HAP-1 (cell line): Measurements from ENCODE around the gene VAV2.
A peak's percentile ranks its signal among the peaks of the same experiment; 100 is the strongest.

Experiments
- DNase-seq, 2 experiments: peaks; one replicate each; pipeline ENCODE4 v3.0.0-alpha.2; 2016 to 2020; ENCODE audit warnings: low spot score in 2 of 2
- H3K27me3 ChIP-seq: fragments of 250-450 bp; sonication (Bioruptor Pico); 2 replicates; pipeline ENCODE4 v1.5.1; 2020; ENCODE audit warnings: low read depth, mild to moderate bottlenecking, moderate library complexity
- H3K36me3 ChIP-seq: fragments of 250-450 bp; sonication (Bioruptor Pico); replicated peaks from 2 replicates; pipeline ENCODE4 v1.5.1; 2020; ENCODE audit warnings: mild to moderate bottlenecking
- H3K4me1 ChIP-seq: fragments of 250-450 bp; sonication (Bioruptor Pico); 2 replicates; pipeline ENCODE4 v1.5.1; 2020; ENCODE audit warnings: mild to moderate bottlenecking
- H3K4me3 ChIP-seq: fragments of 250-450 bp; sonication (Bioruptor Pico); 2 replicates; pipeline ENCODE4 v1.5.1; 2020; ENCODE audit warnings: mild to moderate bottlenecking, moderate library complexity
- H3K9me3 ChIP-seq: fragments of 250-450 bp; sonication (Bioruptor Pico); 2 replicates; pipeline ENCODE4 v1.5.1; 2020; ENCODE audit warnings: mild to moderate bottlenecking, moderate library complexity
- in situ Hi-C: fragments of 300-500 bp; cut with MboI; formaldehyde crosslinking; loops from 3 replicates; pipeline ENCODE4 v1.14.3; 2020; ENCODE audit warnings: low sequenced_read_pairs, inconsistent platforms, mixed read lengths

VAV2 gene

DNA sequence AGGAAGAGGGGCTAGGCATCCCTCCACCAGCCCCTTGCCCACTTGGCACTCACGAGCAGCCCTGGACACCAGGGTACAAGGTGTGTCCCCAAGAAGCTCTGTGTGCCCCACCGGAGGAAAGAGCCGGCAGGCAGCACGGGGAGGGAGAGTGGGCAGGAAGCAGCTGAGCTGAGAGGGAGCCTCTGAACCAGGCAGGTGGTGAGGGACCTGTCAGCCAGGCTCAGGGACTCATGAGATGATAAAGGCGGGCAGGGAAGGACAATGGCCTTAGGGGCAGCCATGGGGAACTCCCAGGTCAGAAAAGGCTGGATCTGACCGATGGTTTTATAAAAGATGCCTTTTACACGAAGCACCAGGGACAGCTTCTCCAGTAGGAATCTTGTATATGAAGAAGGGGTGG is 112.0 kb downstream of the VAV2 start:
- Histone ChIP-seq H3K27me3 (no peaks in the 10 kb centered on the region), H3K9me3 (no peaks in the 10 kb centered on the region), H3K36me3 (no peaks in the 10 kb centered on the region), H3K4me3 (no peak overlapping the region), H3K4me1 (no peaks in the 10 kb centered on the region)
- in situ Hi-C loops = no loop called here
- no peak for DNase-seq

DNA sequence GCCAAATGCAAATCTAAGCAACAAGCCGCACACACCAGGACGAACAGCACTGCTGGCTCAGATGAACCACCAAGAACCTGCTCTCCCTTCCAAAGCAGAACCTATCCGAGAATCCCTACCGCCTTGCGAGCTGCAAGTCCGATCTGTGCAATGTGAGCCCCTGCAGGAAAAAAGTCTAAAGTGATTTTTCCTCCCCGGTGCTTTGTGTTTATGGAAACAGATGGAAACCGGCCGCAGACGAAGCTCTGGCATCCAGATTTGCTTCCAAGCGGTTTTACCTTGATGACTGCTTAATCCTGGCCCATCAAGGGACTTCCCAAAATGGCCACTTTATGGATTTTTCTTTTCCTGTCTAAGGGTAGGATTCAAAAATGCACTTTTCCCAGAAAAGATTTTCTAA is 112.5 kb downstream of the VAV2 start:
- no peaks in the 10 kb centered on the region for H3K36me3 ChIP-seq
- H3K4me3 ChIP-seq = no peak overlapping the region
- in situ Hi-C loops = no loop called here
- H3K27me3 ChIP-seq = no peaks in the 10 kb centered on the region
- H3K9me3 ChIP-seq = no peaks in the 10 kb centered on the region
- H3K4me1 ChIP-seq = no peaks in the 10 kb centered on the region
- no peak for DNase-seq

- Histone ChIP-seq H3K4me3 (no peak overlapping the region), H3K9me3 (no peaks in the 10 kb centered on the region), H3K27me3 (no peaks in the 10 kb centered on the region), H3K36me3 (no peaks in the 10 kb centered on the region), H3K4me1 (no peaks in the 10 kb centered on the region)
- in situ Hi-C loops = no loop called here
- no peak for DNase-seq
These were observed 113.7 kb downstream of the VAV2 start for GRCh38 chr9:133878402-133878801.

DNA sequence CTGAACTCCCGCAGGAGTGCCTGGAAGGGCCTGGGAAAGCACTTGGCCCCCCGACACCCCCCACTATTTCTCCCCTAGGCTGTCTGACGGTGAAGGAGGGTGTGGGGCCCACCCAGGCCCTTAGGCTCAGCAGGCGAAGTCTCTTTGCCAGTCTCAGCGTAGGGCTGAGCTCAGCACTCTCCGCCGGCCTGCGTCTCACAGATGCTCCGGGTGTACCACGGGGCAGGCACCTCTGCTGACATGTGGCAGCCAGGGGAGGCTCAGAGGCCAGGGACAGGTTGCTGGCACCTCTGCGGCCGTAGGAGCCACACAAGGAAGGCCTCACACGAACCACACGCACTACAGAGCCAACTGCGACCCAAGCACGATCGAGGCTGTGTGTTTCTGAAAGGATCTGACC is 114.2 kb downstream of the VAV2 start:
- no peaks in the 10 kb centered on the region for H3K4me1 ChIP-seq

DNA sequence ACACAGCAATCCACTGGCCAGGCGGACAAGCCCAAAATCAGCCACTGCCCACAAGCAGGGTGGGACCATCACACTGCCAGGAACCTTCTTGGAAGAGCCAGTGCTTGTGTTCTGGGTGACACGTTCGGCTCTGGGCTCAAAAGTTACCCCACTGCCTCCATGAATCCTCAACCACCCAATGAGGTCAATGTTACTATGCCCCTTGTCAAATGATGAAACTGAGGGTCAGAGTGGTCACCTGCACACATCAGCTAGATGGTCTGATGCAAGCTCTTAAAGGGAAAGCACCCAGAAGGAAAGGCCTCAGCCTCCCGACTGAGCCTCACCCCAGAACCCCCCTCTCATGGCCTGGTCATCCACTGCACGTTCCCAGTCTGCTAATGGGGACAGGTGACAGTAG is 114.8 kb downstream of the VAV2 start:
- Histone ChIP-seq H3K9me3 (no peaks in the 10 kb centered on the region), H3K4me3 (no peak overlapping the region), H3K36me3 (no peaks in the 10 kb centered on the region), H3K27me3 (no peaks in the 10 kb centered on the region), H3K4me1 (no peaks in the 10 kb centered on the region)
- DNase-seq = no peak
- in situ Hi-C loops = no loop called here

More for the DNA sequence above, 114.2 kb downstream of the VAV2 start:
- Histone ChIP-seq H3K36me3 (no peaks in the 10 kb centered on the region), H3K27me3 (no peaks in the 10 kb centered on the region), H3K9me3 (no peaks in the 10 kb centered on the region), H3K4me3 (no peak overlapping the region)
- in situ Hi-C loops = no loop called here
- DNase-seq = no peak

DNA sequence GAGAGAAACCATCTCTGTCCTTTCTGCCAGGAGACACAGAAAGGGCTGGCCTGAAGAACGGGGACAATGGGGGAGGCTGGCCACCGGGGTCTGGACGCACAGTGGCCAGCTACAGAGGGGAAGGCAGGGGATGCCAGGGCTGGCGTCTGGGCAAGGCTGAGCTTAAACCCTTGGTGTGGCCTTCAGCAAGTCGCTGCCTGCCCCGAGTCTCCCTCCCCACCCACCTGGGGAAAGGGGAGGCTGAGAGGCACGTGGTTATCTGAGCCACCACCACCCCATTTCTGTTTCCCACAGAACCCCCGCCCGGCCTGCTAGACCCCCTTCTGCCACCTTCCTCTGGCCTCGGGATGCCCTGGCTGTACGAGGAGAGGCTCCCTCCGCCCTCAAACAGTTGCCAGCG is 115.3 kb downstream of the VAV2 start:
- H3K9me3 ChIP-seq = no peaks in the 10 kb centered on the region
- no peaks in the 10 kb centered on the region for H3K4me1 ChIP-seq
- in situ Hi-C loops = no loop called here
- H3K36me3 ChIP-seq = no peaks in the 10 kb centered on the region
- no peaks in the 10 kb centered on the region for H3K27me3 ChIP-seq
- H3K4me3 ChIP-seq = no peak overlapping the region
- DNase-seq = no peak

- H3K27me3 ChIP-seq = no peaks in the 10 kb centered on the region
- in situ Hi-C loops = no loop called here
- H3K4me3 ChIP-seq = no peak overlapping the region
- no peaks in the 10 kb centered on the region for H3K36me3 ChIP-seq
- no peaks in the 10 kb centered on the region for H3K9me3 ChIP-seq
- peak in 1 of 2 experiments; percentile 74 for DNase-seq
- no peaks in the 10 kb centered on the region for H3K4me1 ChIP-seq
These were observed 116.0 kb downstream of the VAV2 start for GRCh38 chr9:133876144-133876543.

- DNase-seq = no peak
- in situ Hi-C loops = no loop called here
- H3K4me1 ChIP-seq = no peaks in the 10 kb centered on the region
- H3K36me3 ChIP-seq = no peaks in the 10 kb centered on the region
- no peak overlapping the region for H3K4me3 ChIP-seq
- no peaks in the 10 kb centered on the region for H3K27me3 ChIP-seq
- no peaks in the 10 kb centered on the region for H3K9me3 ChIP-seq
These were observed 117.0 kb downstream of the VAV2 start for GRCh38 chr9:133875131-133875530.

DNA sequence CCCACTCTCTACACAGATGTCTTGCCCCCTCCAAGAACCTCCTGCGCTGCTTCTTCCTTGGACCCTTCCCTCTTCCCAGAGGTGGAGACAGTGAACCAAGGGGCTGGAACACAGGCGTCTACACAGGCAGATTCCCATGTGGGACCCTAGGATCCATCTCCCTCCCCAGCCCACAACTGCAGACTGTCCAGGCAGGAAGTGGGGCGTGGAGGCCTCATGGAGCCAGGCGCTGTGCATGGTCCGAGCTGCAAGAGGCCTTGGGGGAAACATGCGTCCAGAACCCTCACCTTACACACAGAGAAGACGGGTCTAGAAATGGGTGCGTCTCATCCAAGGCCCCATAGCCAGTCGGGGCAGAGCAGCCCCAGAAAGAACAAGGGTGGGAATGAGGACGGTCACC is 117.5 kb downstream of the VAV2 start:
- Histone ChIP-seq H3K27me3 (no peaks in the 10 kb centered on the region), H3K9me3 (no peaks in the 10 kb centered on the region), H3K4me1 (no peaks in the 10 kb centered on the region), H3K4me3 (no peak overlapping the region), H3K36me3 (no peaks in the 10 kb centered on the region)
- no peak for DNase-seq
- in situ Hi-C loops = no loop called here

- H3K27me3 ChIP-seq = no peaks in the 10 kb centered on the region
- DNase-seq = no peak
- no peaks in the 10 kb centered on the region for H3K36me3 ChIP-seq
- no peaks in the 10 kb centered on the region for H3K9me3 ChIP-seq
- H3K4me3 ChIP-seq = no peak overlapping the region
- in situ Hi-C loops = no loop called here
- no peaks in the 10 kb centered on the region for H3K4me1 ChIP-seq
These were observed 118.0 kb downstream of the VAV2 start for GRCh38 chr9:133874060-133874657.

DNA sequence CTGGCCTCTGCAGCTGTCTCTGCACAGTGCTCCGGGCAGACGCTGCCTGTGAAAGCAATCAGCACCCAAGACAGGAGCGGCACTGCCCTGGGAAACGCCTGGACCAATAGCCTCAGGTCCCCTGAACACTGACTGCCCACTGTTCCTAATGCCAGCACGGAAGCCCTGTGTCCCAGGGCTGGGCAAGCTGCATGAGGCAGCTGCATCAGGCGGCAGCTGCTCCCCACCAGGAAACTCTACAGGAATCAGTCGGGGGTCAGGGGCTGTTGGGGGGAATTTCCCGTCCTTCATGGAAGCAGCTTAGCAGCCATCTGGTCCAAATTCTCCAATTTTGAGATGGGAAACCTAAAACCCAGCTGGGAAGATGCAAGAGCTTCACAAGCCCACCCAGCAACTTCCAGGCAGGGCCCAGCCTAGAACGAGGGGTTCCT is 118.6 kb downstream of the VAV2 start:
- no peak for DNase-seq
- Histone ChIP-seq H3K4me1 (no peaks in the 10 kb centered on the region), H3K9me3 (no peaks in the 10 kb centered on the region), H3K4me3 (no peak overlapping the region), H3K36me3 (no peaks in the 10 kb centered on the region), H3K27me3 (no peaks in the 10 kb centered on the region)
- in situ Hi-C loops = no loop called here

GRCh38 chr9:133873009-133873408 is 119.1 kb downstream of the VAV2 start:
- no peak for DNase-seq
- Histone ChIP-seq H3K36me3 (no peaks in the 10 kb centered on the region), H3K4me3 (no peak overlapping the region), H3K27me3 (no peaks in the 10 kb centered on the region), H3K9me3 (no peaks in the 10 kb centered on the region), H3K4me1 (no peaks in the 10 kb centered on the region)
- in situ Hi-C loops = no loop called here

DNA sequence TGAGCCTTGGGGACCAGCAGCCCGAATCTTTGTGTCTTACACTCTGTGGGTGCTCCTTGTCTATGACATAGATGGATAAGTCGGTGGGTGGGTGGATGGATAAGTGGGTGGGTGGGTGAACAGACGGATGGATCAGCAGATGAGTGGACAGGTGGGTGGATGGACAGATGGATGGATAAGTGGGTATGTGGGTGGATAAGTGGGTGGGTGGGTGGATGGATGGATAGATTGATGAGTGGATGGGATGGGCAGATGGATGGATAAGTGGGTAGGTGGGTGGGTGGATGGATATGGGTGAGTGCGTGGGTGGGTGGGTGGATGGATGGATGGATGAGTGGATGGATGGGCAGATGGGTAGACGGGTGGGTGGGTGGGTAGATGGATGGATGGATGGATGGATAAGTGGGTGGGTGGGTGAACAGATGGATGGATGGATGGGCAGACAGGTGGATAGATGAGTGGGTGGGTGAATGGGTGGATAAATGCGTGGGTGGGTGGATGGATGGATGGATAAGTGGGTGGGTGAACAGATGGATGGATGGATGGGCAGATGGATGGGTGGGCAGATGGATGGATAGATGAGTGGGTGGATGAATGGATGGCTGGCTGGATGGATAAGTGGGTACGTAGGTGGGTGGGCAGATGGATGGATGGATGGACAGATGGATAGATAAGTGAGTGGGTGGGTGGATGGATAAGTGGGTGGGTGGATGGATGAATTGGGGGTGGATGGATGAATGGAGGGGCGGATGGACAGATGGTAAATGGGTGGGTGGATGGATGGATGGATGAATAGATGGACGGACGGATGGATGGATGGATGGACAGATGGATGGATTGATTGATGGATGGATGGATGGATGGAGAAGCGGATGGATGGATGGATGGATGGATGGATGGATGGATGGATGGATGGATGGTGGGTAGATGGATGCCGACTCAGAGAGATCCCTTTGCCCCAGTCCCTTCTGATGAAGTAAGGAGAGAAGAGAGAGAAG is 121.2 kb downstream of the VAV2 start:
- H3K36me3 ChIP-seq = no peaks in the 10 kb centered on the region
- no peaks in the 10 kb centered on the region for H3K4me1 ChIP-seq
- in situ Hi-C loops = no loop called here
- no peaks in the 10 kb centered on the region for H3K27me3 ChIP-seq
- H3K9me3 ChIP-seq = no peaks in the 10 kb centered on the region
- no peak for DNase-seq
- no peak overlapping the region for H3K4me3 ChIP-seq

- no peak overlapping the region for H3K4me3 ChIP-seq
- no peak for DNase-seq
- no peaks in the 10 kb centered on the region for H3K9me3 ChIP-seq
- H3K4me1 ChIP-seq = no peaks in the 10 kb centered on the region
- in situ Hi-C loops = no loop called here
- no peaks in the 10 kb centered on the region for H3K36me3 ChIP-seq
- no peaks in the 10 kb centered on the region for H3K27me3 ChIP-seq
These were observed 122.3 kb downstream of the VAV2 start for GRCh38 chr9:133869674-133870405.
